NT2/D1 (cell line): ENCODE measurements around the gene GTPBP3.

Experiments used
- DNase-seq: peaks from one replicate; pipeline ENCODE4 v3.0.0-alpha.2; 2011; ENCODE audit warnings: low read depth, low spot score
- H3K27me3 ChIP-seq: 2 replicates; pipeline ENCODE4 v1.6.0; 2011; ENCODE audit warnings: mild to moderate bottlenecking; ENCODE audit not compliant: insufficient read length, insufficient read depth
- H3K36me3 ChIP-seq: 2 replicates; pipeline ENCODE4 v1.6.1; 2011; ENCODE audit warnings: mild to moderate bottlenecking, low read length, mixed read lengths; ENCODE audit not compliant: insufficient read depth, insufficient read length
- H3K4me1 ChIP-seq: 2 replicates; pipeline ENCODE4 v1.5.1; 2011; ENCODE audit not compliant: insufficient read depth, insufficient read length
- H3K4me3 ChIP-seq: 2 replicates; pipeline ENCODE4 v1.5.1; 2011; ENCODE audit warnings: low read depth; ENCODE audit not compliant: insufficient read length
- H3K9ac ChIP-seq: 2 replicates; pipeline ENCODE4 v1.6.0; 2011; ENCODE audit warnings: low read depth; ENCODE audit not compliant: insufficient read length
- H3K9me3 ChIP-seq: 2 replicates; pipeline ENCODE4 v1.5.1; 2011; ENCODE audit warnings: mild to moderate bottlenecking, low read length; ENCODE audit not compliant: insufficient read depth
- SUZ12 ChIP-seq: IDR thresholded peaks from 2 replicates; pipeline ENCODE4 v1.6.1; 2011; ENCODE audit not compliant: insufficient read length, insufficient read depth; ENCODE audit errors: extremely low read depth
- YY1 ChIP-seq: IDR thresholded peaks from 2 replicates; pipeline ENCODE4 v1.6.1; 2011; ENCODE audit not compliant: insufficient read length, insufficient read depth
- ZNF274 ChIP-seq: IDR thresholded peaks from 2 replicates; pipeline ENCODE4 v1.6.1; 2011; ENCODE audit warnings: mild to moderate bottlenecking, low read depth, low read length

GTPBP3 gene

GRCh38 chr19:17330262-17331044 is 6.9 kb upstream of the GTPBP3 start:
- Histone ChIP-seq H3K4me3 (no peak overlapping the region), H3K36me3 (peaks cover 36% of the 10 kb centered on the region), H3K9me3 (peaks cover 5% of the 10 kb centered on the region; the same call in 1 of the 2 replicates), H3K4me1 (peaks cover 17% of the 10 kb centered on the region), H3K9ac (no peak overlapping the region), H3K27me3 (no peaks in the 10 kb centered on the region)
- DNase-seq = no peak
- TF ChIP-seq ZNF274 (no peak), YY1 (no peak), SUZ12 (no peak)

GRCh38 chr19:17331045-17331558 is 6.3 kb upstream of the GTPBP3 start:
- DNase-seq = no peak
- Histone ChIP-seq H3K36me3 (peaks cover 35% of the 10 kb centered on the region), H3K27me3 (no peaks in the 10 kb centered on the region), H3K4me3 (no peak overlapping the region), H3K9me3 (peaks cover 5% of the 10 kb centered on the region; the same call in 1 of the 2 replicates), H3K9ac (no peak overlapping the region), H3K4me1 (peaks cover 17% of the 10 kb centered on the region)
- TF ChIP-seq ZNF274 (no peak), YY1 (no peak), SUZ12 (no peak)

GRCh38 chr19:17332360-17332676 is 5.0 kb upstream of the GTPBP3 start:
- no peaks in the 10 kb centered on the region for H3K27me3 ChIP-seq
- peaks cover 35% of the 10 kb centered on the region for H3K36me3 ChIP-seq
- no peak for DNase-seq
- H3K4me1 ChIP-seq = peaks cover 15% of the 10 kb centered on the region
- H3K9ac ChIP-seq = no peak overlapping the region
- peaks cover 5% of the 10 kb centered on the region; the same call in 1 of the 2 replicates for H3K9me3 ChIP-seq
- H3K4me3 ChIP-seq = no peak overlapping the region
- no peak for TF ChIP-seq SUZ12
- TF ChIP-seq ZNF274 = no peak
- no peak for TF ChIP-seq YY1

DNA sequence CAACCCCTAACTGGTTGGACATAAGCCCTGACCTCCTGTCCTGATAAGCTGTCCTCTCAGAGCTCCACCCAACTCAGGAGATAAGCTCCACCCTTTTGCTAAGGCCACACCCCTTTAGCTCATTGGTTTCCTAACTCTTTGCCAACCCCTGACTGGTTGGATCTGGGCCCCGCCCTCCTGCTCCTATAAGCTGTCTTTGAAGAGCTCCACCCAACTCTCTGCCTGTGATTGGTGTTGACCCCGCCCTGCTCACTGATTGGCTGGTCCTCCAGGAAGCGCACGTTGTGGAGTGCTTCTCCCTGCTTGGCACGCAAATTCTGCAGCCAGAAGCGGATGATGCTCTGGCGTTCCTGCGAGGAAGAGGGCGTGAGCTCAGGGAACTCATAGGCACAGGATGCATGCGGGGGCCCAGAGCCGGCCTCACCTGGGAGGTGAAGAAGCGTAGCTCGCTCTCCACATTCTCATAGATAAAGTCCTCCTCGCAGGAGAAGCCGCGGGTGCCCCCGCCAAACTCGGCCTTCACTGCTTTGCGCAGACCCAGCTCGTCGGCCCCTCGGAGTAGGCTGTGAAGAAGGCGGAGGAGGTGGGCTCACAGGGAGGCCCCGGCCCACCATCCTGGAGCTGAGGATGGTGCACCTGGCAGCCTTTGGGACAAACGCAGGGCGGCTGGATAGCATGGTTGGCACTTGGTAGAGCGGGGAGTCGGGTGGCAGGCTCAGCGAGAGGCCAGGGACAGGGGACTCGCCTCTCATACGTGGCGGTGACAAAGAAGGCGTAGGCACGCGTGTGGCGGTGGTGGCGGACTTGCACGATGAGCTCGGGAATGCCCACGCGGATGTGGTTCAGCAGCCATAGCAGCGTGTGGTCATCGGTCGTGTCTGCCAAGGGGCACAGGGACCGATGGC is 4.4 kb upstream of the GTPBP3 start:
- Histone ChIP-seq H3K9ac (peak overlapping the region; percentile 89), H3K4me3 (no peak overlapping the region), H3K36me3 (peaks cover 35% of the 10 kb centered on the region), H3K27me3 (no peaks in the 10 kb centered on the region), H3K9me3 (peaks cover 5% of the 10 kb centered on the region; the same call in 1 of the 2 replicates), H3K4me1 (peaks cover 13% of the 10 kb centered on the region)
- TF ChIP-seq SUZ12 (no peak), YY1 (no peak)
- DNase-seq = no peak

DNA sequence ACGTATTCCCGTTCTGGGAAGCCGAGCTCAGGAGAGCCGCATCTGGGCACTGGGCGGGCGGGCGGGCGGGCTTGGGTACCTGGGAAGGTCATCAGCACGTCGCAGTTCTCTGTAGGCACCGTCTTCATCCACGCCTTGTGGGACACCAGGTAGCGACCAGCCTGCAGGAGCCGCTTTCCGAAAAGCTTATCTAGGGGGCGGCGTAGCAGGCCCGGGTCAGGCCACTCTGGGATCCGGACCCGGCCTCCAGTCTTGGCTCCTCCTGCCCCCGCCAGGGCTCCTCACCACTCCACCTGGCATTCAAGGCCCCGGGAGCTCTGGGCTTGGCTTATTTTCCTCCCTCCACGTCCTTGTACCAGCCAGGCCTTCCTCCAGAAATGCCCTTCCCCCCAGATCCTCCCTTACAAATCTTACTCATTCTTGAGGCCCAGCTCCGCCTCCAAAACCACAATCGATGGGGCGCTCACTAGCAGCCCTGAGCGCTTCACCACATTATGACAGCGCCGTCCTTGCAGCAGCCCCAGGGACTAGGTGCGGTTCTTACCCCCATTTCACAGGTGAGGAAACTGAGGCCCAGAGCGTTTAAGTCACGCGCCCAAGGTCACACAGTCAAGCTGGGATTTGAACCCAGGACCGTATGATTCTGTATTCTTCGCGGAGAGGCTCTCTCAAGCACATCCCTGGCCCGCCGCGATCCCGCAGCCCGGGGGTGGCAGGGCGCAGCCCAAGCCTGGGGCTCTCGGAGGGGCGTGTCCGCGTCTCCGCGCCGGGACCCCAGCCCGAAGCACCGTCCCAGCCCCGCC is 3.5 kb upstream of the GTPBP3 start:
- H3K27me3 ChIP-seq = no peaks in the 10 kb centered on the region
- H3K36me3 ChIP-seq = peaks cover 44% of the 10 kb centered on the region
- H3K9ac ChIP-seq = peak overlapping the region; percentile 89
- TF ChIP-seq YY1 (no peak), ZNF274 (no peak), SUZ12 (no peak)
- no peak for DNase-seq
- H3K4me1 ChIP-seq = peaks cover 21% of the 10 kb centered on the region
- H3K9me3 ChIP-seq = peaks cover 5% of the 10 kb centered on the region; the same call in 1 of the 2 replicates
- peak overlapping the region; percentile 79 for H3K4me3 ChIP-seq

DNA sequence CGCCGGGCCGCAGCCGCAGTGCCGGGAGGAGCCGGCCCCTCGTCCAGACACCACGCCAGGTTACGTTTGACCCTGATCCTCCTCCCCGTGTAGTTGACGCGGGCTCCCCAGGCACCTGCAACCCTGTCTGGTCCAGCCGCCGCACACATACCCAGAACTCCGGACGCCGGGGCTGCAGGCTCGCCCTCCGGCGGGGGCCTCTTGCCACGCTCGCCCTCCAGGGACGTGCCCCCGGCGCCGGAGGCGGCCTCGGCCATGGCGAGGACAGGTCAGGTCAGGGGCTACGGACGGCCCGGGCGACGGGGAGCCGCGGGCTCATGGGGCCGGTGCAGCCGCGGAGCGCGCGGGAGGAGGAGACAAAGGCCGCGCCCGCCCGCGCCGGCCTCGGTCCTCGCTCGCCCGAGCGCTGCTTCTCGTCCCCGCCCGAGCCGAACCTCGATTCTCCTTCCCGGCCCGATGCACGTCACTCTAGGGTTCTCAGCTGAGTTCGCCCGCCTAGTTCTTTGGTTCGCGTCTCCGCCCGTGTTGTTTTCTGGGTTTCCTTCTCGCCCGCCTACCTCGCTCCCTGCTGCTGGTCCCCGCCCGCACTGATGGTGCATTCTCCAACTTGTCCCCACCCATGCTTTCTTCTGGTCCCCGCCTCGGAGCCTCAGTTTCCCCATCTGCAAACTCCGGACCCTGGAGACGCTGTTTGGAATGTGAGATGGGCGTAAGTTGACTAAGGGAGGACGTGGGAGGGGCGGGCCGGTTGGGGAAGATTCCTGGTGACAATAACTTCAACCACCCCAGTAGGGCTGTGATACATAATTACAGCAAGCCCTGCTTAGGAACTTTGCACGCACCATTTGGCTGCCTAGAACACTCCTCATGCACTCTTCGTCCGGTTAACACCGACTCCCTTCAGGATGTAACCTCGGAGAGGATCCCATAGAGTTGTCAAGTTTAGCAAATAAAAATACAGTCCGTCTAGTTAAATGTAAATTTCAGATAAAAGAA is 2.6 kb upstream of the GTPBP3 start, which contains the start of gene ANO8:
Gene ANO8 (minus strand): TSS at position 442 of the 996 bp plus-strand sequence. CDS start 185 bp downstream, at position 257.
- H3K9me3 ChIP-seq = peaks cover 5% of the 10 kb centered on the region; the same call in 1 of the 2 replicates
- peaks cover 17% of the 10 kb centered on the region for H3K4me1 ChIP-seq
- H3K36me3 ChIP-seq = peaks cover 44% of the 10 kb centered on the region
- peak; percentile 98 for DNase-seq
- no peak for TF ChIP-seq SUZ12
- TF ChIP-seq YY1 = no peak
- TF ChIP-seq ZNF274 = no peak
- peak within 1 kb of the TSS; percentile 89 for H3K9ac ChIP-seq
- peak within 1 kb of the TSS; percentile 79 for H3K4me3 ChIP-seq
- H3K27me3 ChIP-seq = no peaks in the 10 kb centered on the region
